Hepatocyte (in vitro differentiated cells): Measurements from ENCODE around the gene LARP4. TPM values are rescaled to one million over a fixed set of nuclear protein-coding genes. Genes with fewer than 3 reads are reported as not detected.

ENCODE experiments used
- DNase-seq: peaks from one replicate; pipeline ENCODE4 v3.0.0-alpha.2; 2016; ENCODE audit warnings: low spot score
- H2AFZ ChIP-seq: fragments of 200-600 bp; sonication (generic); 2 replicates; pipeline ENCODE4 v1.6.0; 2016; ENCODE audit warnings: antibody characterized with exemption, mild to moderate bottlenecking
- H3K27ac ChIP-seq: fragments of 200-600 bp; sonication (generic); 2 replicates; pipeline ENCODE4 v1.5.1; 2016; ENCODE audit warnings: mild to moderate bottlenecking
- H3K27me3 ChIP-seq: fragments of 200-600 bp; sonication (generic); 2 replicates; pipeline ENCODE4 v1.6.1; 2016
- H3K36me3 ChIP-seq: fragments of 200-600 bp; sonication (generic); replicated peaks from 2 replicates; pipeline ENCODE4 v1.5.1; 2016; ENCODE audit warnings: low read depth; ENCODE audit not compliant: insufficient read depth
- H3K4me1 ChIP-seq: fragments of 200-600 bp; sonication (generic); 2 replicates; pipeline ENCODE4 v1.5.1; 2016; ENCODE audit warnings: mild to moderate bottlenecking, moderate library complexity; ENCODE audit not compliant: insufficient read depth
- H3K4me2 ChIP-seq: fragments of 200-600 bp; sonication (generic); 2 replicates; pipeline ENCODE4 v1.6.0; 2016
- H3K4me3 ChIP-seq: fragments of 200-600 bp; sonication (generic); 2 replicates; pipeline ENCODE4 v1.5.1; 2016; ENCODE audit warnings: mild to moderate bottlenecking
- H3K79me2 ChIP-seq: fragments of 200-600 bp; sonication (generic); 2 replicates; pipeline ENCODE4 v1.6.0; 2017; ENCODE audit warnings: mild to moderate bottlenecking
- H3K9me2 ChIP-seq: fragments of 200-600 bp; sonication (generic); replicated peaks from 2 replicates; pipeline ENCODE4 v1.6.0; 2017; ENCODE audit warnings: mild to moderate bottlenecking; ENCODE audit not compliant: insufficient read depth
- H3K9me3 ChIP-seq: fragments of 200-600 bp; sonication (generic); 2 replicates; pipeline ENCODE4 v1.5.1; 2016; ENCODE audit warnings: low read depth, mild to moderate bottlenecking
- H4K20me1 ChIP-seq: fragments of 200-600 bp; sonication (generic); 2 replicates; pipeline ENCODE4 v1.6.0; 2016; ENCODE audit warnings: mild to moderate bottlenecking; ENCODE audit not compliant: insufficient read depth, poor library complexity, severe bottlenecking
- EZH2 ChIP-seq: fragments of 200-600 bp; sonication (generic); IDR thresholded peaks from 2 replicates; pipeline ENCODE4 v1.6.1; 2016; ENCODE audit warnings: antibody characterized with exemption, mild to moderate bottlenecking, borderline replicate concordance
- EZH2phosphoT487 ChIP-seq: fragments of 200-600 bp; sonication (generic); IDR thresholded peaks from one replicate; pipeline ENCODE4 v1.6.1; 2018; ENCODE audit warnings: antibody characterized with exemption, mild to moderate bottlenecking, low read depth, moderate library complexity; ENCODE audit not compliant: unreplicated experiment, severe bottlenecking
- WGBS: methylation state at CpG from one replicate; pipeline ENCODE4 v1.1.6; 2016; ENCODE audit warnings: low lambda C conversion rate; ENCODE audit errors: missing lambda C conversion rate; 5-methylcytosine and 5-hydroxymethylcytosine counted together
- polyA plus RNA-seq: library from polyadenylated mRNA; unstranded; fragments of >200 nt; fragmentation: Nextera tagmentation; extraction: Ambion mirVana; gene quantifications from 2 replicates; pipeline ENCODE4 v1.2.1, GENCODE V29; 2016
- total RNA-seq: library from RNA; depleted of rRNA; stranded (reverse); fragments of >200 nt; gene quantifications from 2 replicates; pipeline ENCODE4 v1.2.3, GENCODE V29; 2014
- TF ChIP-seq, protein P1 (sequence below): fragments of 200-600 bp; sonication (generic); IDR thresholded peaks from 2 replicates; pipeline ENCODE4 v1.5.1; 2016; ENCODE audit warnings: antibody characterized with exemption, mild to moderate bottlenecking; ENCODE audit not compliant: poor library complexity

Gene LARP4
- total and polyA plus RNA-seq, 2 experiments from 2014 or later = 29.4 to 48.7 TPM

DNA sequence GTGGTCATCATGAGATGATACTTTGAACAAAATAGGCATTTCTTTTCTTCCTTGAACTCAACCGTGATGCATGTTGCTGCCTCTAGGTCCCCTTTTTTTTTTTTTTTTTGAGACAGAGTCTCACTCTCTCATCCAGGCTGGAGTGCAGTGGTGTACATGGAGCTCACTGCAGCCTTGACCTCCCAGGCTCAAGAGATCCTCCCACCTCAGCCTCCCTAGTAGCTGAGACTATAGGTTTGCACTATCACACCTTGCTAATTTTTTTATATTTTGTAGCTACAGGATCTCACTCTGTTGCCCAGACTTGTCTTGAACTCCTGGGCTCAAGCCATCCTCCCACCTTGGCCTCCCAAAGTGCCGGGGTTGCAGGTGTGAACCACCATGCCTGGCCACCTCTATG, 124.7 kb downstream of the LARP4 start:
- Histone ChIP-seq H3K27me3 (no peaks in the 10 kb centered on the region), H3K27ac (peak overlapping the region; percentile 49), H4K20me1 (peaks cover 4% of the 10 kb centered on the region), H3K9me3 (no peaks in the 10 kb centered on the region), H3K4me2 (no peak overlapping the region), H2AFZ (no peak overlapping the region), H3K9me2 (no peaks in the 10 kb centered on the region), H3K36me3 (no peaks in the 10 kb centered on the region), H3K4me1 (peaks cover 4% of the 10 kb centered on the region), H3K4me3 (no peak overlapping the region), H3K79me2 (peaks cover 86% of the 10 kb centered on the region)
- DNase-seq = no peak
- 100% methylated on average over 2 of the region's 2 CpGs for WGBS
- TF ChIP-seq EZH2 (no peak), EZH2phosphoT487 (no peak)
- TF ChIP-seq, protein P1, sequence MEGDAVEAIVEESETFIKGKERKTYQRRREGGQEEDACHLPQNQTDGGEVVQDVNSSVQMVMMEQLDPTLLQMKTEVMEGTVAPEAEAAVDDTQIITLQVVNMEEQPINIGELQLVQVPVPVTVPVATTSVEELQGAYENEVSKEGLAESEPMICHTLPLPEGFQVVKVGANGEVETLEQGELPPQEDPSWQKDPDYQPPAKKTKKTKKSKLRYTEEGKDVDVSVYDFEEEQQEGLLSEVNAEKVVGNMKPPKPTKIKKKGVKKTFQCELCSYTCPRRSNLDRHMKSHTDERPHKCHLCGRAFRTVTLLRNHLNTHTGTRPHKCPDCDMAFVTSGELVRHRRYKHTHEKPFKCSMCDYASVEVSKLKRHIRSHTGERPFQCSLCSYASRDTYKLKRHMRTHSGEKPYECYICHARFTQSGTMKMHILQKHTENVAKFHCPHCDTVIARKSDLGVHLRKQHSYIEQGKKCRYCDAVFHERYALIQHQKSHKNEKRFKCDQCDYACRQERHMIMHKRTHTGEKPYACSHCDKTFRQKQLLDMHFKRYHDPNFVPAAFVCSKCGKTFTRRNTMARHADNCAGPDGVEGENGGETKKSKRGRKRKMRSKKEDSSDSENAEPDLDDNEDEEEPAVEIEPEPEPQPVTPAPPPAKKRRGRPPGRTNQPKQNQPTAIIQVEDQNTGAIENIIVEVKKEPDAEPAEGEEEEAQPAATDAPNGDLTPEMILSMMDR = no peak

DNA sequence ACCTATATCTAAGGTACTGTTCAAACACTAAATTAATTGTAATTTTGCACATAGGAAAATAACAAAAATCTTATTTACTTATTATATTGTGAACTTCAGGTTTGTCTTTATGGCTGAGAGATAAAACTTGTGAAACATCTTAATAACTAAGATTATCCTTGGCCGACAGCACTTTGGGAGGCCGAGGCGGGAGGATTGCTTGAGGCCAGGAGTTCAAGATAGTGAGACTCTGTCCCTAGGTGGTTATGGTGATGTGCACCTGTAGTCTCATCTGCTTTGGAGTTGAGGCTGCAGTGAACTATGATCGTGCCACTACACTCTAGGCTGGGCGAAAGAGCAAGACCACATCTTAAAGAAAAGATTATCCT, 126.7 kb downstream of the LARP4 start:
- Histone ChIP-seq H3K36me3 (no peaks in the 10 kb centered on the region), H3K4me3 (no peak overlapping the region), H2AFZ (no peak overlapping the region), H3K27me3 (no peaks in the 10 kb centered on the region), H3K9me2 (no peaks in the 10 kb centered on the region), H4K20me1 (no peaks in the 10 kb centered on the region), H3K27ac (peak overlapping the region; percentile 22), H3K4me2 (no peak overlapping the region), H3K4me1 (peaks cover 11% of the 10 kb centered on the region), H3K9me3 (no peaks in the 10 kb centered on the region), H3K79me2 (peaks cover 83% of the 10 kb centered on the region)
- TF ChIP-seq, protein P1 = no peak
- TF ChIP-seq EZH2 (no peak), EZH2phosphoT487 (no peak)
- DNase-seq = no peak
- WGBS = 76% methylated on average over 5 of the region's 5 CpGs

DNA sequence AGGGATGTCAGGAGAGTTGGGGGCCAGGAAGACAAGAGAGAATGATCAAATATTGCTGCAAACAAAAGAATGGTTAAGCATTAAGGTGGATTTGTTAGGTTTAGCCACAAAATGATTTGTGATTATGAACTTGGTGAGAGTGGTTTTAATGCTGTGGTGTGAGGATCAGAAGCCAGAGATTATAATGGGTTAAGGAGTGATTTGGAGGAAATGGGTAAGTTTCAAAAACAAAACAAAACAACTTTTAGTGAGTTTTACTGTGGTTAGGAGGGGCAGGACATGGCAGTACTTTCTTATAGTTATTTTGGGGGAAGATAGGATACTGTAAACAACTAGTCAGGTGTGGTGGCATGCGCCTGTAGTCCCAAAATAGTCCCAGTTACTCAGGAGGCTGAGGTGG, 128.1 kb downstream of the LARP4 start:
- no peak for TF ChIP-seq EZH2phosphoT487
- TF ChIP-seq EZH2 = no peak
- TF ChIP-seq, protein P1 = no peak
- Histone ChIP-seq H3K4me3 (no peak overlapping the region), H3K27me3 (no peaks in the 10 kb centered on the region), H2AFZ (no peak overlapping the region), H3K4me2 (no peak overlapping the region), H3K36me3 (no peaks in the 10 kb centered on the region), H3K27ac (no peak overlapping the region), H3K9me2 (no peaks in the 10 kb centered on the region), H3K9me3 (no peaks in the 10 kb centered on the region), H3K79me2 (peaks cover 74% of the 10 kb centered on the region), H4K20me1 (no peaks in the 10 kb centered on the region), H3K4me1 (peaks cover 22% of the 10 kb centered on the region)
- no peak for DNase-seq
- 100% methylated on average over 1 of the region's 1 CpG for WGBS

DNA sequence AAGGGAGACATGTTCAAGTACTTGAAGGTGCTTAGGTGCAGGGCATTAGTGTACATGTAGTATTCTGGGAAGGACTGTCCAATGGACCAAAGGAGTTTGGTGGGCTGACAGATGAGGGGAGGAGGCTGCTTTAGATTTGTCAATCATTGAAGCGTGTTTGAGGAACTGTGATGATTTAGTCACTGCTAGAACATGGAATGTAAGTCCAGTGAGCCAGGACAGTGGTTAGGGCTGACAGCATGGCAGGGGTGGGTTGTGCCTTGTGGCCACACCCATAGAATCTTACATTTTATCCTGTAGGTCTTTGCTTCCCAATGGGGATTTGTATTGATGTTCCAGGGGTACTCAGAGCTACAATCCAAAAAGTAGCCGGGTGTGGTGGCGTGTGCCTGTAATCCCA, 128.7 kb downstream of the LARP4 start:
- Histone ChIP-seq H3K4me1 (peaks cover 25% of the 10 kb centered on the region), H3K27ac (no peak overlapping the region), H3K36me3 (no peaks in the 10 kb centered on the region), H2AFZ (no peak overlapping the region), H4K20me1 (no peaks in the 10 kb centered on the region), H3K79me2 (peaks cover 74% of the 10 kb centered on the region), H3K4me3 (no peak overlapping the region), H3K9me2 (no peaks in the 10 kb centered on the region), H3K4me2 (no peak overlapping the region), H3K9me3 (no peaks in the 10 kb centered on the region), H3K27me3 (no peaks in the 10 kb centered on the region)
- no peak for DNase-seq
- 95% methylated on average over 3 of the region's 3 CpGs for WGBS
- TF ChIP-seq, protein P1 = no peak
- TF ChIP-seq EZH2phosphoT487 (no peak), EZH2 (no peak)
